HG02678 (cell line): ENCODE measurements around the gene USP49.
A peak's percentile ranks its signal among the peaks of the same experiment; 100 is the strongest.
"Not testable (repeated sequence)": the region's sequence is repeated elsewhere in the genome, so short reads cannot be mapped to it uniquely, and the experiment has no call there.

Source experiments
- ATAC-seq: cut with Tn5 transposase; IDR thresholded peaks from one replicate; pipeline ENCODE4 v1.9.1; 2021; ENCODE audit warnings: mild to moderate bottlenecking, moderate library complexity; ENCODE audit not compliant: unreplicated experiment

The USP49 gene

GRCh38 chr6:41815587-41815986, 79.6 kb downstream of the USP49 start:
- ATAC-seq, result no peak

DNA sequence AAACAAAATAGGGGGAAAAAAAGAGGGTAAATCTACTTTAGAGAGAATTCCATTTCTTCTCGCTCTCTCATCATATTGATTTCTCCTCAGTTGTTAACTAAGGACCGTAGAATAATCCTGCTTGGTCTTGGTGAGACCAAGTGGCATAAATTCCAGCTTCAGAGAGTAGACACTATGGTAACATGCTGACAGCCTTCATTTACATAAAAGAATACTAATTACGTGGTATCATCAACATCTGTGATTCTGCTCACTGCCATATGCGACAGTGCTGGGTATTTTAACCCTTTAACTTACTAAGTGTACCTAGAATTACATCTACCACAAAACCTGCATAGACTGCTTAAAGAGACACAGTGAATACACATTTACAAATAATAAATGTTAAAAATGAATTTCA, 80.5 kb downstream of the USP49 start:
- ATAC-seq, result no peak

DNA sequence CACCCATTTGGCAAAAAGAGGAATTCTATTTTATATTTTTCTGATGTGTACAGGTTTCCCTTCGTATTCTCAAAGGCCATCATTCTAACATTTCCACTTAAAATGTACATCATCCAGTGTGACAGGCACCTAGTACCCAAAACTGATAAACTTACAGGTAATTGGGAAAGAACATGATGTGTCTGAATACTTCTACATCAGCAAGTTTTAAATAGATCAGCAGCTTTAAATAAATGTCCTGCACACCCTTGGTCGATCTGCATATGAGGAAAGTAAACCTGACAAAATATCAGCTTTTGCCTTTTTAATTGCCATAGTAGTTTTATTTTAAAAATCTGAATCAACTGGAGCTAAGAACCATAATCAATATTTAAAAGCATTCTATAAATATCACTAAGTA, 81.2 kb downstream of the USP49 start:
- ATAC-seq, result no peak

DNA sequence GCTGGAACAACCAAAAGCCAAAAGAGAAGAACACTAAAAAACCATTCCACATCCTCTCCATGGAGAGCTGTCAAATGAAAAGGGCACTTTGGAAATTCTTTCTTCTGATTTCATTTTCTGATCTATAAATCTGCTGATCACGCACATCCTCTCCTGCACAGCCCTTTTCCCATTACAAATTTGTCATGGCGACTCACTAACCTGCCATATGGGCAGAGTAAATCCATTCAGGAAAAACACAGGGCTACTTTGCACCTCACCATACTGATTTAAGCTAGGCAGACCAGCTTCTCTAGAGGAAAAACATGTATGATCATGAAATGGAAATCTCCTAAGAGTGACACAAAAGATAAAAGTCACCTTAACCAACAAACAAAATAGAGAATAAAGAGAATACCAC, 81.7 kb downstream of the USP49 start:
- ATAC-seq, result no peak

- ATAC-seq, result not testable (repeated sequence)
These were observed 83.2 kb downstream of the USP49 start for GRCh38 chr6:41811946-41812345.

- no peak for ATAC-seq
These were observed 84.1 kb downstream of the USP49 start for GRCh38 chr6:41811095-41811494.

DNA sequence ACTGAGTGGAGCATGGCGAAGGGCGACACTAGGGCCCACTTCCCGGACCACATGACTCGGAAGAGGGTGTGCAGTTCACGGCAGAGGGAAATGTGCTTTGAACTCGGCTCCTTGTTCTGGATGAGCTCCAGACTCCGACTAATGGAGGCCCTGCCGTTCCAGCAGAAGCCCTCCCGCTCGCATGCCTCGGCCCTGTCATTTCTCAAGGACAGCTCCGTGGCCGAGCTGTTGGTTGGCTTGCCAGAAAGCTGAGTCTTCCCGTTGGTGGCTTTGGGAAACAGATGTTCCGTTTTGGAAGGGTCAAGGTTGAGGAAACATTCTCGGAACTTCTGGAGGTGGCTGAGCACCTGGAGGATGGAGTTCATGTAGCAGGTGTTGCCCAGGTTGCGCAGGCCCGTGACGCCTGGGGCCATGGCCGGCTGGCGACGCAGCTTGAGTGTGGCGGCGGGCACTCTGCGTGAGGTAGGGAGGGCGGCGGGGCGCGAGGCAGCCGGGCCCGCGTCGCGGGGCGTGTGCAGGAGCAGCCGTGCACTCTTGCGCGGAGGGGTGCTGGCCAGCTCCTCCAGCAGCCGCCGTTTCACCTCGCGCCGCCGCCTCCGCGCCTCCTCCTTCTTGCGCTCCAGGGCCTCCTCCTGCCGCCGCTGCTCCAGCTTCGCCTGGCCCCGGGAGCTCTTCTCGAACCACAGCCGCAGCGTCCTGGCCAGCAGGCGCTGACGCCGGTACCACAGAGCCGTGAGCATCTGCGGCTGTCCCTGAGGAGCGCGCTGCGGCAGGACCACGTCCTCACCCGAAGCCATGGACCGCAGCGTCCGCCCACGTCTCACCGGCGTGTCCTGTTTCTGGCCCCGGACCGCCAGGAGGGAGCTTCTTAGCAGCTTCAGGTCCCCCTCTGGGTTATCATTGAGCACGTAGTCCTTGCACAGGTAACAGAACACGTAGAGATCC, 89.1 kb downstream of the USP49 start:
- ATAC-seq, result no peak

DNA sequence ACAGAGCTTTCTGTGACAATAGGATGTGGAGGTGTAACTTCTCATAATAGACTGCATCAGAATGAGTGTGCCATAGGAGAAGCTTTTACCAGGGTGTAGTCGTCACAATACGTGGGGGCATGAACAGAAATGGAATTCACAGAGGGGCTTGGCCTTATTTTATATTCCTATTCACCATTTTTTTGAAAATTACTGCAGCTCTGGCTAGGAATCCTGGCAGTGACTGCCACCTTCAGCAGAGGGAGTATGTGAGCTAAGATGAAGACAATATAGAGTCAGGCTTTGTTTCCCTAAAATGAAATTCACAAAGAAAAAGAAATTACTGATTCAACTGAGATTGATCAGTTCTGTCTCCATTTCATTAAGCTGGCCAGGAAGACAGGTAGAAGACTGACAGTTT, 93.8 kb downstream of the USP49 start:
- no peak for ATAC-seq

DNA sequence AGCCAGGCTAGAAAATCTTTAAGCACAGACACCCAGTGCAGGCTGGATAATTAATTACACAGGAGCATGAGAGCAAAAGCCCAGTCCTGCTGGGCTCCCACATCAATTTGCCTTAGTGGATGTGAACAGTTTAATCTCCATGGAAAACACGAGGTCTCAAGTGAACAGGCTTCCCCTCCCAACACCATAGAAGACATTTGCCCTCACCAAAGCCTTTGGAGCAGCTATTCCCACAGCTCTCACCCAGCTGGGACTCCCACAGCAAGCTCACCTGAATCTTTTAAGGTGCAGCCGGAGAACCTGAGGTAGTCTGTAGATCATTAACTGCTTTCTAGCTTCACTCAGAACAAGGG, 95.6 kb downstream of the USP49 start:
- no peak for ATAC-seq

- ATAC-seq, result no peak
These were observed 96.1 kb downstream of the USP49 start for GRCh38 chr6:41798901-41799558.

GRCh38 chr6:41796474-41796873, 98.7 kb downstream of the USP49 start:
- no peak for ATAC-seq

GRCh38 chr6:41791984-41792383, 103.2 kb downstream of the USP49 start:
- no peak for ATAC-seq

GRCh38 chr6:41791305-41791704, 103.9 kb downstream of the USP49 start:
- ATAC-seq, result no peak

- ATAC-seq, result no peak
These were observed 105.1 kb downstream of the USP49 start for GRCh38 chr6:41790045-41790444.

GRCh38 chr6:41789390-41789724, 105.8 kb downstream of the USP49 start:
- ATAC-seq, result no peak

GRCh38 chr6:41787219-41787917, 107.8 kb downstream of the USP49 start, which contains the start of gene TOMM6:
Gene TOMM6 (plus strand): TSS chr6:41787694. CDS start chr6:41787698, 4 bp downstream.
- ATAC-seq, result peak; percentile 82

DNA sequence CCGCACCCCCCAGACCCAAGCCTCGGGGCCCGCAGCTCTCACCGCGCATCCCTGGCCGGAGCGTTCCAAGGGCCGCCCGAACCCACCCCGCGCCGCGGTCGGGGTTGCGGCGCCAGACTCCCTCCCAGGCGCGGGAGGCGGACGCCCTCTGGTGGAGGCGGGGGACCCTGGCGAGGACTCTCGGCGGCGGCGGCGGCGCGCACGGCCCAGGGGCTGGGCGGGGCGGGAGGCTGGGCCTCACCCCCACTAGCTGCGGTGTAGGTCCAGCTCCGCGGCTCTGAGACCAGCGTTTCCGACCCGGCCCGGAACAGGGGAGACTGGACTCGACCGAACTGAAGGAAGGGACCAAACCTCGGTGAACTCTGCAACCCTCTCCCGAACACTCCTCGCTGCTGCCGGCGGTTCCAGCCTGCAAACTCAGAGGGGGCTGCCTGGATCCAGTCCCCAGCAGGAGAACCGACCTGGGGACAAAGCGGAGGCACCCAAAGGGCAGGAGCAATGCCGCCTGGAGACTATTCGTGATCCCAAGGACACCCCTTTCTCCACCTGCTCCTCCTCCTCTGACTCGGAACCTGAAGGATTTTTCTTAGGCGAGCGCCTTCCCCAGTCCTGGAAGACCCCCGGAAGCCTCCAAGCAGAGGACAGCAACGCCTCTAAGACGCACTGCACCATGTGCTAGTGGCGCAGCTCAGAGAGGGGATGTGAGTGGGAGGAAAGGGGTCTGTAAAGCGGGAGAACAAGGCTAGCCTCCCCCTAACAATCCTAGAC, 108.5 kb downstream of the USP49 start:
- ATAC-seq, result peak; percentile 66

GRCh38 chr6:41785689-41786450, 109.3 kb downstream of the USP49 start:
- no peak for ATAC-seq

DNA sequence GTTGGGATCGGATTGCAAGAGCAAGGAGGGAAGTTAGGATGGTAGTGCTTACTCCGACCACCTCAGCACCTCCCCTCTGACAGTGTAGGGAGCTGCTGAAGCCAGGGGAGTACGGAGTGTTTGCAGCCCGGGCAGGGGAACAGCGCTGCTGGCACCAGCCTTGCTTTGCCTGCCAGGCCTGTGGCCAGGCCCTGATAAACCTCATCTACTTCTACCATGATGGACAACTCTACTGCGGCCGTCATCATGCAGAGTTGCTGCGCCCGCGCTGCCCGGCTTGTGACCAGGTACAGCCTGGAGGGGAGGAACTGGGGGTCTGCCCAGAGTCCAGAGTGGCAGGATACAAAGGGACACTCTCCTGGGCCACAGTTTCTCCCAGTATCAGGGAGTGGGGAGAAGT, 109.9 kb downstream of the USP49 start:
- no peak for ATAC-seq

DNA sequence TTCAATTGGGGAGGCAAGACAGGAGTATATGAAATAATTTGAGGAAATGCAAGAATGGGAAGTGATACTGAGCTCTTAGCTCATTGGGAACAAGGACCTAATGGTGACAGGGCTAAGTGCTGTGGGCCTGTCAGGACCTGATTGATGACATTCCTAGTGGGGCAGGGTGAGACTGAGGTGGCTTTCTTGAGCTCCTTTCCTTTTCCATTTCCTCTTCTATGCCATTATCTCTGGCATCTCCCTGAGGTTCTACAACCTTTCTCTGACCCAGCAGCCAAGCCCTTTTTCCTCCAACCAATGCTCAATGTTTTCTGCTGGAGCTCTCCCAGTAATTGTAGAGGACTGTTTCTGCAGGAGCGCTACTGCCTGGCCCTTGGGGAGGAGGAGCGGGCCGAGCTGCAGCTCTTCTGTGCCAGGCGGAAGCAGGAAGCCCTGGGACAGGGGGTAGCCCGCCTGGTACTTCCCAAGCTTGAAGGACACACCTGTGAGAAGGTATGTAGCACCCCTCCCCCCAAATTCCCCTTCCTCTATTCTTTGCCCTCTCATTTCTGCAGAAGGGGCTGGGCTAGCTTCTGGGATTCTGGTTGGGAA, 110.5 kb downstream of the USP49 start:
- ATAC-seq, result no peak
